ENCODE data around the gene ZNF804A. TPM values are rescaled to one million over a fixed set of nuclear protein-coding genes. Genes with fewer than 3 reads are reported as not detected.

ZNF804A gene
- total RNA-seq, 1 donor from 2014 or later = 2.7 TPM

- no peak for DNase-seq (ENCODE audit: low spot score in 2 of 2, unreplicated experiment in 2 of 2)
- Mint-ChIP-seq H3K27me3 (ENCODE audit: low read depth) (no peaks in the 10 kb centered on the region), H3K9me3 (peaks cover 45% of the 10 kb centered on the region), H3K27ac (no peak overlapping the region), H3K4me3 (no peak overlapping the region), H3K36me3 (peaks cover 13% of the 10 kb centered on the region), H3K4me1 (no peaks in the 10 kb centered on the region)
- TF ChIP-seq CTCF (IDR thresholded peaks at IDR 0.05; ENCODE audit: unreplicated experiment) = no peak
Observed at GRCh38 chr2:184927040-184927439, 328.7 kb downstream of the ZNF804A start.

GRCh38 chr2:184936761-184937160 lies 338.4 kb downstream of the ZNF804A start:
- Mint-ChIP-seq H3K4me3 (no peak overlapping the region), H3K36me3 (peaks cover 5% of the 10 kb centered on the region), H3K27me3 (ENCODE audit: low read depth) (no peaks in the 10 kb centered on the region), H3K9me3 (peaks cover 6% of the 10 kb centered on the region), H3K27ac (no peak overlapping the region), H3K4me1 (peaks cover 20% of the 10 kb centered on the region)
- DNase-seq (ENCODE audit: low spot score in 2 of 2, unreplicated experiment in 2 of 2) = no peak
- TF ChIP-seq CTCF (IDR thresholded peaks at IDR 0.05; ENCODE audit: unreplicated experiment) = no peak

- Mint-ChIP-seq H3K9me3 (no peaks in the 10 kb centered on the region), H3K4me1 (peaks cover 26% of the 10 kb centered on the region), H3K27ac (no peak overlapping the region), H3K36me3 (no peaks in the 10 kb centered on the region), H3K4me3 (no peak overlapping the region), H3K27me3 (ENCODE audit: low read depth) (no peaks in the 10 kb centered on the region)
- TF ChIP-seq CTCF (IDR thresholded peaks at IDR 0.05; ENCODE audit: unreplicated experiment) = no peak
- no peak for DNase-seq (ENCODE audit: low spot score in 2 of 2, unreplicated experiment in 2 of 2)
Observed at GRCh38 chr2:184938221-184938985, 340.1 kb downstream of the ZNF804A start.

- no peak for DNase-seq (ENCODE audit: low spot score in 2 of 2, unreplicated experiment in 2 of 2)
- Mint-ChIP-seq H3K9me3 (no peaks in the 10 kb centered on the region), H3K36me3 (no peaks in the 10 kb centered on the region), H3K27ac (no peak overlapping the region), H3K4me3 (no peak overlapping the region), H3K4me1 (peaks cover 20% of the 10 kb centered on the region), H3K27me3 (ENCODE audit: low read depth) (no peaks in the 10 kb centered on the region)
- TF ChIP-seq CTCF (IDR thresholded peaks at IDR 0.05; ENCODE audit: unreplicated experiment) = no peak
Observed at GRCh38 chr2:184945326-184945725, 347.0 kb downstream of the ZNF804A start.

GRCh38 chr2:184945824-184946223 lies 347.5 kb downstream of the ZNF804A start:
- Mint-ChIP-seq H3K36me3 (no peaks in the 10 kb centered on the region), H3K9me3 (no peaks in the 10 kb centered on the region), H3K4me3 (no peak overlapping the region), H3K27ac (no peak overlapping the region), H3K4me1 (peaks cover 17% of the 10 kb centered on the region), H3K27me3 (ENCODE audit: low read depth) (no peaks in the 10 kb centered on the region)
- TF ChIP-seq CTCF (IDR thresholded peaks at IDR 0.05; ENCODE audit: unreplicated experiment) = no peak
- DNase-seq (ENCODE audit: low spot score in 2 of 2, unreplicated experiment in 2 of 2) = no peak

Measured in mesothelial cell of epicardium (in vitro differentiated cells).